K562 (cell line): ENCODE measurements around the gene IGFALS. TPM values are rescaled to one million over a fixed set of nuclear protein-coding genes. Genes with fewer than 3 reads are reported as not detected.

Experiments
- ATAC-seq: fragments of 200-7000 bp; cut with Tn5 transposase; 3 replicates; pipeline ENCODE4 v1.9.1; 2020; ENCODE audit warnings: moderate library complexity
- BruUV-seq: library from RNA; stranded (reverse); fragments of 400-500 nt; replicated peaks from 2 replicates; lab custom pipeline; 2021; lab: Mats Ljungman, UMichigan
- CTCF ChIA-PET: fragments of 300-600 bp; formaldehyde crosslinking; extraction: SDS; loops from one replicate; lab custom pipeline; 2021; ENCODE audit warnings: low intra/inter-chr PET ratio; lab: Yijun Ruan, JAX
- POLR2A ChIA-PET: fragments of 300-600, 350-650 bp; sonication (Branson Sonifier 250); formaldehyde crosslinking; extraction: SDS; loops from one replicate; lab custom pipeline; 2021; ENCODE audit warnings: antibody characterized with exemption, inconsistent platforms; lab: Yijun Ruan, JAX
- DNase-seq, 4 experiments: peaks; one replicate each; pipeline versions ENCODE4 v3.0.0 to v3.0.0-alpha.2; 2011 to 2018; ENCODE audit warnings: low spot score in 3 of 4, mixed read lengths in 3 of 4; ENCODE audit errors: extremely low read depth in 1 of 4
- FAIRE-seq: peaks from 2 replicates; lab custom pipeline; 2011; peaks lifted over from hg19 to GRCh38; lab: Jason Lieb, UNC
- H2AFZ ChIP-seq: 2 replicates; pipeline ENCODE4 v1.6.0; 2011; ENCODE audit warnings: low read depth, low read length, control low read depth, inconsistent platforms
- H3K27ac ChIP-seq: fragments of 200-600 bp; 3 replicates; pipeline ENCODE4 v1.8.0; 2011; ENCODE audit warnings: low read depth, mild to moderate bottlenecking, control low read depth, inconsistent platforms, low read length, moderate library complexity, mixed read lengths; ENCODE audit errors: extremely low read depth
- H3K27me3 ChIP-seq, 2 experiments: fragments of 300-600 bp in 1 of 2; 2 replicates in 1 of 2; 3 replicates in 1 of 2; pipeline versions ENCODE4 v1.6.0 to v1.8.0; 2011; ENCODE audit warnings: inconsistent platforms in 2 of 2, low read length in 2 of 2, mild to moderate bottlenecking in 1 of 2, mixed read lengths in 1 of 2, moderate library complexity in 1 of 2; ENCODE audit not compliant: control insufficient read depth in 2 of 2, insufficient read depth in 2 of 2
- H3K36me3 ChIP-seq: fragments of 300-600 bp; 3 replicates; pipeline ENCODE4 v1.8.0; 2011; ENCODE audit warnings: mild to moderate bottlenecking, low read length, inconsistent platforms; ENCODE audit not compliant: control insufficient read depth, insufficient read depth
- H3K4me1 ChIP-seq, 2 experiments: fragments of 200-600 bp in 1 of 2; replicated peaks in 1 of 2; 2 replicates in 1 of 2; 3 replicates in 1 of 2; pipeline versions ENCODE4 v1.5.1 to v1.8.0; 2011; ENCODE audit warnings: inconsistent platforms in 2 of 2, low read length in 2 of 2, mild to moderate bottlenecking in 1 of 2, mixed read lengths in 1 of 2, moderate library complexity in 1 of 2; ENCODE audit not compliant: control insufficient read depth in 2 of 2, insufficient read depth in 2 of 2
- H3K4me2 ChIP-seq: 2 replicates; pipeline ENCODE4 v1.6.1; 2011; ENCODE audit warnings: low read length, control low read depth, inconsistent platforms, mixed read lengths; ENCODE audit not compliant: insufficient read depth
- H3K4me3 ChIP-seq: fragments of 200-600 bp; sonication (generic), shearing (Covaris generic); 2 replicates; pipeline ENCODE4 v1.5.1; 2016; ENCODE audit warnings: control low read depth, inconsistent platforms
- H3K79me2 ChIP-seq: fragments of 200-600 bp; 3 replicates; pipeline ENCODE4 v1.8.0; 2011; ENCODE audit warnings: low read length, inconsistent platforms; ENCODE audit not compliant: control insufficient read depth, insufficient read depth
- H3K9ac ChIP-seq, 2 experiments: 2 replicates each; pipeline versions ENCODE4 v1.6.0 to v1.6.1; 2011; ENCODE audit warnings: low read depth in 2 of 2, low read length in 2 of 2, control low read depth in 1 of 2, inconsistent platforms in 1 of 2, mild to moderate bottlenecking in 1 of 2, mixed read lengths in 1 of 2; ENCODE audit not compliant: insufficient read depth in 1 of 2
- H3K9me1 ChIP-seq: one replicate; pipeline ENCODE4 v1.6.0; 2011; ENCODE audit warnings: inconsistent platforms, mild to moderate bottlenecking, low read length, moderate library complexity; ENCODE audit not compliant: control insufficient read depth, insufficient read depth
- H3K9me3 ChIP-seq: replicated peaks from 2 replicates; pipeline ENCODE4 v1.5.1; 2011; ENCODE audit warnings: low read depth, low read length, inconsistent platforms; ENCODE audit not compliant: control insufficient read depth, insufficient read depth
- H4K20me1 ChIP-seq: replicated peaks from 2 replicates; pipeline ENCODE4 v1.6.1; 2011; ENCODE audit warnings: low read length, inconsistent platforms, mixed read lengths; ENCODE audit not compliant: control insufficient read depth, insufficient read depth
- POLR2G ChIP-seq: fragments of 200-400 bp; formaldehyde crosslinking; IDR thresholded peaks from 2 replicates; pipeline ENCODE4 v1.6.1; 2017; ENCODE audit warnings: low read depth, mild to moderate bottlenecking, antibody characterized with exemption, low read length, moderate library complexity
- RBM22 ChIP-seq: fragments of 200-400 bp; formaldehyde crosslinking; IDR thresholded peaks from 2 replicates; pipeline ENCODE4 v1.6.1; 2018; ENCODE audit warnings: low read length, low read depth; ENCODE audit not compliant: poor library complexity, severe bottlenecking
- ZKSCAN8 ChIP-seq: fragments of 200-800 bp; sonication (Bioruptor generic); IDR thresholded peaks from 2 replicates; pipeline ENCODE4 v1.6.1; 2016; ENCODE audit warnings: missing genetic modification characterization, missing compliant biosample characterization
- ZNF146 ChIP-seq: IDR thresholded peaks from one replicate; pipeline ENCODE4 v1.6.1; 2018; ENCODE audit warnings: missing compliant biosample characterization; ENCODE audit not compliant: unreplicated experiment
- WGBS: fragments of 100-300 bp; shearing (Covaris generic); methylation state at CpG from one replicate; pipeline ENCODE4 v1.1.6; 2016; ENCODE audit warnings: low coverage, mixed read lengths; ENCODE audit not compliant: insufficient coverage; ENCODE audit errors: missing lambda C conversion rate; 5-methylcytosine and 5-hydroxymethylcytosine counted together
- in situ Hi-C: fragments of 300-500 bp; cut with MboI; formaldehyde crosslinking; loops from 4 replicates; pipeline ENCODE4 v1.15.0; 2018; ENCODE audit warnings: inconsistent platforms, mixed read lengths
- intact Hi-C: fragments of 100-400 bp; cut with micrococcal nuclease; formaldehyde crosslinking; loops from 2 replicates; pipeline ENCODE4 v1.14.2; 2022
- polyA plus RNA-seq, 8 experiments: library from polyadenylated mRNA; depleted of rRNA in 4 of 8; stranded (reverse) in 5 of 8; unstranded in 3 of 8; fragments of >200 nt; fragmentation: Nextera tagmentation in 2 of 8; fragmentation: Illumina TruSeq in 1 of 8; extraction: Ambion mirVana in 2 of 8; extraction: Trizol in 1 of 8; gene quantifications; 2 replicates each; pipeline versions ENCODE4 v1.2.1 to v1.2.3, GENCODE V29; 2011 to 2014; ENCODE audit warnings: inconsistent platforms in 1 of 8, missing spikeins in 1 of 8
- total RNA-seq, 7 experiments: library from RNA; depleted of rRNA in 6 of 7; stranded (reverse); fragments of >200 nt in 6 of 7; fragmentation: Illumina TruSeq in 2 of 7; extraction: Trizol in 2 of 7; gene quantifications; 2 replicates each; pipeline versions ENCODE4 v1.2.1 to v1.2.3, GENCODE V29; 2011 to 2021; ENCODE audit warnings: low replicate concordance in 1 of 7

The IGFALS gene
- total and polyA plus RNA-seq, 9 of the 15 experiments (the other 6 are each of a cell fraction or from before 2014, with no cell fraction given) = not detected

DNA sequence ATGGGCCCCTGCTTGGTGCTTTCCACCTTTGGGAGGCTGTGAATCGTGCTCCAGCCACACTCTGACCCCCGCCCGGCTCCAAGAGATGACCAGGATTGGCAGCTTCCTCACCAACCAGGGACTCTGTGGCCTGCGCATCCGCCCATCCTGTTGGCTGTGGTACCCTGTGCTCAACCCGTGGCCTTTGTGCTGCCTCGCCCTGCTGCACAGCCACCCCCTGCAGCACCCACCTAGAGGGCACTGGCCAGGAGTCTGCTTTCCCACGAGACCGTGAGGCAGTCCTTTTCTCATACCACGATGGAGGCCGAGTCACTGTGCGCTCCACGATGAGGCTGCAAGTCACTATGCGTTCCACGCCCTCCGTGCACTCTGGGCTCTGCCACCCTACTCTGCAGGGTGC lies 41.6 kb downstream of the IGFALS start:
- no peaks in the 10 kb centered on the region for H3K27me3 ChIP-seq
- in situ Hi-C loops = no loop called here
- ATAC-seq (no peak), FAIRE-seq (no peak), DNase-seq (no peak)
- no peaks in the 10 kb centered on the region for H3K79me2 ChIP-seq
- H3K4me1 ChIP-seq = peaks cover 0 to 3% of the 10 kb centered on the region in 2 experiments; a peak in 1 of 5 replicates
- 97% methylated on average over 15 of the region's 16 CpGs for WGBS
- H3K4me2 ChIP-seq = no peak overlapping the region
- no peak overlapping the region; a peak in 1 of 4 replicates for H3K9ac ChIP-seq
- POLR2A ChIA-PET = no interaction called here
- BruUV-seq = no TSS peak
- peaks cover 3% of the 10 kb centered on the region for H3K9me1 ChIP-seq
- no peaks in the 10 kb centered on the region for H4K20me1 ChIP-seq
- H3K4me3 ChIP-seq = no peak overlapping the region
- H3K9me3 ChIP-seq = no peaks in the 10 kb centered on the region
- intact Hi-C loops = no loop called here
- no peak overlapping the region for H3K27ac ChIP-seq
- TF ChIP-seq ZNF146 (CRISPR knock-in tag) = no peak
- TF ChIP-seq POLR2G = 0 out of 2 replicates have a peak, but pooled peaks have one; percentile 17
- CTCF ChIA-PET = no interaction called here
- no peak overlapping the region for H2AFZ ChIP-seq
- H3K36me3 ChIP-seq = peaks cover 44% of the 10 kb centered on the region; the same call in 2 of the 3 replicates

DNA sequence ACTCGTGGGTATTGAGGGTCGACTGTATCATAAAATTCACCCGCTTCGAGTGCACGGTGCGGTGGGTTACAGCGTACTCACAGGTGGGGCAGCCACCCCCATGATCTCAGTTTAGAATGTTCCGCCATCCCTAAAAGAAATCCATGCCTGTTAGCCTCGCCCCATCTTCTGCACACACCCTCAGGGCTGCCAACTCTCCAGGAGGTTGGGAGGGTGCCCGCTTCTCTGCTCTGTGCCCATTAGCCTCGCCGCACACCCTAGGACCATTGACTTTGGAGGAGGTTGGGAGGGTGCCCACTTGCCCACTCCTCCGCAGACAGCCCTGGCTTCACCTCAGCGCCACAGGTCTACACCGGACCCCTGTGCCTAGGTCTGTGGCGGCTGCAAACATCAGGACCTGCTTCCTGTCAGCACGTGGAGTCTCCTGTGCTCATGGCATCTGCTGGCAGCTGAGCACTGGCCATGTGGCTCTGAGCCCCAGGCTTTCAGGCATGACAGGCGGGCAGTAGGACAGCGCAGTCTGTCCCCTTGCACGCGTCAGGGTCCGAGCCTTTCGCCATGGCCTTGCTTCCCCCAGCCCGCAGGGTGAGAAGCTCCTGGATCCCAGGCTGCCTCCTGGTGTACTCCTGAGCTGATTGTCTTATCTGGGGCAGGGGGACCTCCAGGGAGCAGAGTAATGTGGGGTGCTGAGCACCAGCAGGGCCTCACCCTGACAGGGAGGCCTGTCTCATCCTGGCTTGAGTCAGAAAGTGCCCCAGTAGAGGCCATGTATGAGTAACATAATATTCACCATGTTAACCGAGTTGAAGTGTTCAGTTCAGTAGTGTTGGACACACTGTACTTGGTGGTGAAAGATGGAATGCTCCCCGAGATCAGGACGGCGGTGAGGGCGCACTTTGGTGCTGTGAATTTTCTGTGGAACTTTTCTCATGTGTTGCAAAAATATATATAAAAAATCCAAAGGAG lies 44.1 kb downstream of the IGFALS start:
- Histone ChIP-seq H3K9me1 (peaks cover 3% of the 10 kb centered on the region), H3K4me2 (no peak overlapping the region), H4K20me1 (no peaks in the 10 kb centered on the region), H3K79me2 (no peaks in the 10 kb centered on the region), H3K9ac (0 out of 4 replicates have a peak overlapping the region, but pooled peaks of 1 of the 2 experiments have one; percentile 6), H3K36me3 (peaks cover 43% of the 10 kb centered on the region; the same call in 2 of the 3 replicates), H3K4me3 (no peak overlapping the region), H3K9me3 (no peaks in the 10 kb centered on the region), H3K27me3 (no peaks in the 10 kb centered on the region), H3K4me1 (peaks cover 0 to 7% of the 10 kb centered on the region in 2 experiments; a peak in 1 of 5 replicates), H2AFZ (no peak overlapping the region), H3K27ac (no peak overlapping the region; the same call in 2 of the 3 replicates)
- in situ Hi-C loops = no loop called here
- no peak for TF ChIP-seq ZKSCAN8
- peak; percentile 46 for TF ChIP-seq RBM22
- FAIRE-seq (no peak), DNase-seq (no peak), ATAC-seq (no peak)
- no TSS peak for BruUV-seq
- intact Hi-C loops = no loop called here
- ChIA-PET CTCF (no interaction called here), POLR2A (interaction anchor here (0.7 kb wide), 1 partner anchor 111 kb away, joined by 3 read pairs; no protein-coding TSS in a partner anchor)
- WGBS = 91% methylated on average over 24 of the region's 29 CpGs
